ENCODE measurements around the gene NAA15. TPM values are rescaled to one million over a fixed set of nuclear protein-coding genes. Genes with fewer than 3 reads are reported as not detected.
A peak's percentile ranks its signal among the peaks of the same experiment; 100 is the strongest.

NAA15 gene
- total and polyA plus RNA-seq, 2 experiments from 2014 or later, result 29.2 to 32.8 TPM

DNA sequence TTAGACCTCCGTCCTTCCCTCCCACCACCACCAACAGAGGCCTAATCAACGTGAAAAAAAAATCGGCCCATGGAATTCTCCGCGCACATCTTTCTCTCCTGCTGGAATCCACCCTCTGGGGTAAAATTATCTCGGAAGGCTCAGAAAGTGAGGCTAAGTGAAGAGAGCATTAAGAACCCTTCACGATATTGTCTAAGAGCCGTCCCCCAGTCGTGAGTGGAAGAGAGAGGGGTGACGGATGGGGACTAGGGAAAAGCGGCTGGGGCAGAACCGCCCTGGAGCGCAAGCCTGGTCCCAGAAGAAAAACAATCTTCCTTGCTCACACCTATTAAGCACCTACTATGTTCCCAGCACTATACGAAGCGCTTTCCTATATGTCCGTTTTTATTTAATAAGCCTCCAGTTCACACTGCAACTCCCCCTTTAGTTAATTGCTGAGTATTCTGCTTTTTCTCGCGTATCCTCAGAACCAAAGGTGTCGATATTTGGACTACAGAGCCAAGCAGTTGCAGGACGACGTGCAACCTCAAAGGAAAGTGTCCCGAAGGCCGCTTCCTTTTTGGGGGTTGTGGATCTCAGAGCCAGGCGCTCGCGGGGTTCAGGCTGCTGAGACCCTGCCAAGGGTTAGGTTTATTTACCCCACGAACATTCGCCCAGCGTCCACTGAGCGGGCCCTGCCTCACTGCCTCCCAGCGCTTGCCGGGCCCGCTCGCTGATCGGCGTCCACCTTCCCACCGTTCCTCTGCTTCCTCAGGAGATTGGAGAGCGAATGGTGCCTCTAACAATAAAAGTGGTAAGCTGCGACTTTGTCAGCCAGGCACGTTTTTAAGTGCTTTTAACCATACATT, 22.2 kb upstream of the NAA15 start:
- Histone ChIP-seq H3K27me3 (replicated peaks; ENCODE audit: insufficient read depth) (no peaks in the 10 kb centered on the region), H3K79me2 (ENCODE audit: insufficient read depth) (no peaks in the 10 kb centered on the region), H3K9ac (no peak overlapping the region), H3K36me3 (ENCODE audit: low read depth) (no peaks in the 10 kb centered on the region), H3K4me1 (ENCODE audit: insufficient read depth) (peaks cover 25% of the 10 kb centered on the region), H4K20me1 (ENCODE audit: insufficient read depth) (no peaks in the 10 kb centered on the region), H3K9me2 (ENCODE audit: insufficient read depth) (no peaks in the 10 kb centered on the region), H3K9me3 (ENCODE audit: low read depth) (no peaks in the 10 kb centered on the region), H3K27ac (no peak overlapping the region), H3K4me2 (ENCODE audit: unreplicated experiment) (no peak overlapping the region), H2AFZ (peak overlapping the region; percentile 65), H3K4me3 (peak overlapping the region; percentile 23; the same call in 1 of the 2 replicates), H3F3A (ENCODE audit: insufficient read depth) (peaks cover 28% of the 10 kb centered on the region)
- 54 to 57% methylated on average over 40 of the region's 40 CpGs for WGBS, 2 experiments (ENCODE audit: low coverage in 1 of 2, low lambda C conversion rate in 2 of 2, missing lambda C conversion rate in 2 of 2)
- TF ChIP-seq EZH2phosphoT487 (IDR thresholded peaks at IDR 0.05; ENCODE audit: insufficient read depth, low read depth), result no peak
- no peak for TF ChIP-seq EZH2 (IDR thresholded peaks at IDR 0.05; ENCODE audit: insufficient read depth, poor library complexity, severe bottlenecking)
- no peak for DNase-seq
- in situ Hi-C loops (cut with MboI), result no loop called here

DNA sequence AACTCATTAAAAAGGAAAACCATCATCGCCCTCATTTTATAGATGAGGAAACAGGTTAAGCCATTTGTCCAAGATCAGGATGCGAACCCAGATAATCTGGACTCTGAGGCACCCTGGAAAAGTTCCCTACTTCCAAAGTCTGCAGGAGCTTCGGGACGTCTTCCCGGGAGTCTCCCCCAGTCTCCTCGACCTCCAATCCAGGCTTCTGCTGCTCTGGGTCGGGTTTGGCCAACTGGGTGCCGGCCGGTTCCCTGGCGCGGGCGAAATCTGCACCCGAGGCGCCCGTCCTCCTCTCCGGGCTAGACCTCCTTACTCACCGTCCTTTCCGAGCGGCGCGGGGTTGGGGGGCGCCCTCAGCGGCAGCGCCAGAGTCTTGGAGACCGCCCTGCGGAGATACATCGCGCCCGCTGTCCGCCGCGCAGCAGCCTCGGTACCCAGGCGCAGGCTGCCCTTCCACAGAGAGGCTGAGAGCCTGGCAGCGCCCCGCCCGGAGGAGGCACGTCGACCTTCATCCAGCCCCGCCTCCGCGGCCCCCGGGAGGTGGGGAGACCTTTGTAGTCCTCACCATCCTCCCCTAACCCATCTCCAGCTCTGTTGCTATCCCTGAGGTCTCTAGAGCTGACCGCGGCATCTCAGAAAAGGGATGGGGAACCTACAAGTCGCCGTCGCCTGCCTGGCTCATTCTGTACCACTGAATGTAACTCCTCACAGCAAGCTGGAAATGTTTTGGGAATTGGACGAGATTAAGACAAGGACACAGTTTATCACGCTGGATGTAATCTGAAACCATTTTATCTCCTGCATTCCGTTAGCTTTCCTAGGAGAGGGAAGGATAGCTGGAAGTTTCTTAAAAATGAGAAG, 21.3 kb upstream of the NAA15 start, which contains the start of gene MGARP:
TSS of gene MGARP (minus strand) at position 466 of the 861 bp plus-strand sequence. CDS start at position 399, 67 bp downstream.
- H3K9me3 ChIP-seq (ENCODE audit: low read depth), result no peaks in the 10 kb centered on the region
- in situ Hi-C loops (cut with MboI), result no loop called here
- no peak for DNase-seq
- H3K27me3 ChIP-seq (replicated peaks; ENCODE audit: insufficient read depth), result no peaks in the 10 kb centered on the region
- TF ChIP-seq EZH2phosphoT487 (IDR thresholded peaks at IDR 0.05; ENCODE audit: insufficient read depth, low read depth), result no peak
- no peak for TF ChIP-seq EZH2 (IDR thresholded peaks at IDR 0.05; ENCODE audit: insufficient read depth, poor library complexity, severe bottlenecking)
- peaks cover 25% of the 10 kb centered on the region for H3K4me1 ChIP-seq (ENCODE audit: insufficient read depth)
- H3K79me2 ChIP-seq (ENCODE audit: insufficient read depth), result no peaks in the 10 kb centered on the region
- no peaks in the 10 kb centered on the region for H3K9me2 ChIP-seq (ENCODE audit: insufficient read depth)
- H4K20me1 ChIP-seq (ENCODE audit: insufficient read depth), result no peaks in the 10 kb centered on the region
- H3K9ac ChIP-seq, result no peak within 1 kb of the TSS
- peak within 1 kb of the TSS; percentile 23 for H3K4me3 ChIP-seq
- peak within 1 kb of the TSS; percentile 13 for H3K4me2 ChIP-seq (ENCODE audit: unreplicated experiment)
- peaks cover 28% of the 10 kb centered on the region for H3F3A ChIP-seq (ENCODE audit: insufficient read depth)
- no peaks in the 10 kb centered on the region for H3K36me3 ChIP-seq (ENCODE audit: low read depth)
- 32 to 40% methylated on average over 37 to 51 of the region's 51 CpGs for WGBS, 2 experiments (ENCODE audit: low coverage in 1 of 2, low lambda C conversion rate in 2 of 2, missing lambda C conversion rate in 2 of 2)
- H2AFZ ChIP-seq, result peak within 1 kb of the TSS; percentile 65
- no peak within 1 kb of the TSS for H3K27ac ChIP-seq

DNA sequence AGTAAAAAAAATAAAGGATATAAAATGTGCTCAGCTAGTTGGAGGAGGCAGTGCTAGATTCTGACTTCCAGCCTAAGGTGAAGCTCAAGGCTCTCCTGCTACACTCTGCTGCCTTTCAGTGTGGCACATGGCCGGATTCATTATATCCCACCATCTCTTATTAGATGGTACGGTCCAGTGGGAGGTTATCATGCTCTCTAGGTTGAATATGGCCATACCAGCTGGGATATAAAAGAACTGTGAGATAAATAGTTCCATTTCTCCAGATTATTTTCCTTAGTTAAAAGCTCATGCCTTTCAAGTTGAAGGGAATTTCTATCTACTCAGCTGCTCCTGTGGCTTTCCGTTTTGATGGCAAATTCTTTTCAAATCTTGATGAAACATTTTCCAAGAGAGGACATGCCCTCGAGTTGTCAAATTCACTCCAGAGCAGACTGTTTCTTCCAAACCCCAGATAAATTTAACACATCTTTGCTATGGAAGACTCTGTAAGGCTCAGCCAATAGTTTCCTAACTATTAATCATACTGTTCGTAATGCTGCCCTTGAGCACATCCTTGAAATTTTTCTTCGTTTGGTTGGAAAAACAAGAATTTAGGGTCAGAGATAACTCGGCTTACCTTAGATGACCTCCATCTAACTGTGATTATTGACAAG, 19.1 kb upstream of the NAA15 start:
- Histone ChIP-seq H3K27me3 (replicated peaks; ENCODE audit: insufficient read depth) (no peaks in the 10 kb centered on the region), H3K4me2 (ENCODE audit: unreplicated experiment) (peak overlapping the region; percentile 80)

DNA sequence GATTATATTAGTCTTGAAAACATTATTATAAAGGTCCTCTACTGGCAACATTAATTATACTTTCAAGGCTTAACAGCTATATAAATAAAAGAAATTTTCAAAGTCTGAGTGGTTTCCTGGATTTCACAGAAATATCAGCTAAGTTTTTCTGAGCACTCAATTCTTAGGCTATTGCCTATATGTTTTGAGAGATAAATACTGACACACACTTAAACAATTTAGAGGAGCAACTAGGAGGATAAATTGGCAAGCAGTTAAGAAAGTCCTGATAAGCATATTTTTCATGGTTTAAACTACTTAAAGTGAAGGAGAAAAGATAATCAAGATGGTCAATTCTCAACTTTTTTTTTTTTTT, 18.6 kb upstream of the NAA15 start:
- Histone ChIP-seq H3K4me3 (peak overlapping the region; percentile 32), H2AFZ (peak overlapping the region; percentile 48), H3K27ac (peak overlapping the region; percentile 53), H3K4me1 (ENCODE audit: insufficient read depth) (peaks cover 25% of the 10 kb centered on the region), H3K9me2 (ENCODE audit: insufficient read depth) (no peaks in the 10 kb centered on the region), H3F3A (ENCODE audit: insufficient read depth) (peaks cover 33% of the 10 kb centered on the region), H4K20me1 (ENCODE audit: insufficient read depth) (no peaks in the 10 kb centered on the region), H3K36me3 (ENCODE audit: low read depth) (no peaks in the 10 kb centered on the region), H3K4me2 (ENCODE audit: unreplicated experiment) (peak overlapping the region; percentile 80), H3K9ac (peak overlapping the region; percentile 32), H3K9me3 (ENCODE audit: low read depth) (no peaks in the 10 kb centered on the region), H3K27me3 (replicated peaks; ENCODE audit: insufficient read depth) (no peaks in the 10 kb centered on the region), H3K79me2 (ENCODE audit: insufficient read depth) (no peaks in the 10 kb centered on the region)
- no peak for TF ChIP-seq EZH2 (IDR thresholded peaks at IDR 0.05; ENCODE audit: insufficient read depth, poor library complexity, severe bottlenecking)
- no peak for TF ChIP-seq EZH2phosphoT487 (IDR thresholded peaks at IDR 0.05; ENCODE audit: insufficient read depth, low read depth)
- in situ Hi-C loops (cut with MboI), result no loop called here
- DNase-seq, result peak; percentile 31

More for the DNA sequence above, 19.1 kb upstream of the NAA15 start:
- TF ChIP-seq EZH2 (IDR thresholded peaks at IDR 0.05; ENCODE audit: insufficient read depth, poor library complexity, severe bottlenecking) (no peak), EZH2phosphoT487 (IDR thresholded peaks at IDR 0.05; ENCODE audit: insufficient read depth, low read depth) (no peak)
- Histone ChIP-seq H3F3A (ENCODE audit: insufficient read depth) (peaks cover 33% of the 10 kb centered on the region), H3K9ac (peak overlapping the region; percentile 32), H4K20me1 (ENCODE audit: insufficient read depth) (no peaks in the 10 kb centered on the region), H3K36me3 (ENCODE audit: low read depth) (no peaks in the 10 kb centered on the region), H3K27ac (peak overlapping the region; percentile 53), H3K4me1 (ENCODE audit: insufficient read depth) (peaks cover 25% of the 10 kb centered on the region), H3K9me3 (ENCODE audit: low read depth) (no peaks in the 10 kb centered on the region), H2AFZ (peak overlapping the region; percentile 48), H3K9me2 (ENCODE audit: insufficient read depth) (no peaks in the 10 kb centered on the region), H3K4me3 (peak overlapping the region; percentile 32), H3K79me2 (ENCODE audit: insufficient read depth) (no peaks in the 10 kb centered on the region)
- peak; percentile 55 for DNase-seq
- in situ Hi-C loops (cut with MboI), result no loop called here
- WGBS, 2 experiments (ENCODE audit: low coverage in 1 of 2, low lambda C conversion rate in 2 of 2, missing lambda C conversion rate in 2 of 2), result 21 to 22% methylated on average over 7 of the region's 7 CpGs
